SU-DHL-6 (cell line): ENCODE measurements around the gene SLC9A9.

Experiments used
- H2AFZ ChIP-seq: fragments of 200-600 bp; sonication (generic); 2 replicates; pipeline ENCODE4 v1.6.1; 2014; ENCODE audit warnings: low read depth, mild to moderate bottlenecking, moderate library complexity, mixed read lengths, antibody characterized with exemption, low read length; ENCODE audit not compliant: severe bottlenecking
- H3F3A ChIP-seq: fragments of 200-600 bp; shearing (Covaris generic); 2 replicates; pipeline ENCODE4 v1.6.0; 2016; ENCODE audit warnings: antibody characterized with exemption, mild to moderate bottlenecking; ENCODE audit not compliant: insufficient read depth
- H3K27ac ChIP-seq: fragments of 200-600 bp; sonication (generic); 2 replicates; pipeline ENCODE4 v1.5.1; 2016; ENCODE audit warnings: low read depth, mild to moderate bottlenecking, low read length, moderate library complexity, mixed read lengths
- H3K27me3 ChIP-seq: fragments of 200-600 bp; sonication (generic), shearing (Covaris generic); 2 replicates; pipeline ENCODE4 v1.6.0; 2014; ENCODE audit warnings: mild to moderate bottlenecking, low read length
- H3K36me3 ChIP-seq: fragments of 200-600 bp; sonication (generic); 2 replicates; pipeline ENCODE4 v1.6.1; 2014; ENCODE audit warnings: mild to moderate bottlenecking, low read length, mixed read lengths
- H3K4me2 ChIP-seq: fragments of 300-600, 200-600 bp; shearing (Covaris generic), sonication (generic); 2 replicates; pipeline ENCODE4 v1.6.0; 2014; ENCODE audit warnings: low read length, low read depth, mild to moderate bottlenecking; ENCODE audit not compliant: poor library complexity, severe bottlenecking
- H3K4me3 ChIP-seq: fragments of 200-600 bp; sonication (generic); 2 replicates; pipeline ENCODE4 v1.5.1; 2014; ENCODE audit warnings: antibody characterized with exemption, low read length, mild to moderate bottlenecking, mixed read lengths; ENCODE audit not compliant: insufficient read depth, poor library complexity, severe bottlenecking
- H3K79me2 ChIP-seq: fragments of 200-600 bp; sonication (generic); 2 replicates; pipeline ENCODE4 v1.6.1; 2014; ENCODE audit warnings: mild to moderate bottlenecking, low read length, moderate library complexity; ENCODE audit not compliant: insufficient read depth
- H3K9ac ChIP-seq: fragments of 200-600 bp; sonication (generic); 2 replicates; pipeline ENCODE4 v1.7.0; 2014; ENCODE audit warnings: mild to moderate bottlenecking, low read length
- H3K9me2 ChIP-seq: fragments of 200-600 bp; sonication (generic); replicated peaks from 2 replicates; pipeline ENCODE4 v1.6.1; 2014; ENCODE audit warnings: low read length; ENCODE audit not compliant: insufficient read depth
- H3K9me3 ChIP-seq: fragments of 200-600 bp; sonication (generic); 2 replicates; pipeline ENCODE4 v1.6.1; 2014; ENCODE audit warnings: low read length, mixed read lengths; ENCODE audit not compliant: insufficient read depth
- H4K20me1 ChIP-seq: fragments of 200-600 bp; sonication (generic); 2 replicates; pipeline ENCODE4 v1.6.1; 2014; ENCODE audit warnings: low read depth, mild to moderate bottlenecking, antibody characterized with exemption, low read length, moderate library complexity, mixed read lengths
- CTCF ChIP-seq: fragments of 200-600 bp; sonication (generic); IDR thresholded peaks from one replicate; pipeline ENCODE4 v1.5.1; 2017; ENCODE audit warnings: antibody characterized with exemption, mild to moderate bottlenecking, low read length, moderate library complexity; ENCODE audit not compliant: insufficient read depth, poor library complexity, severe bottlenecking
- EZH2phosphoT487 ChIP-seq: fragments of 200-600 bp; sonication (generic), shearing (Covaris generic); conservative IDR thresholded peaks from 2 replicates; pipeline ENCODE4 v1.6.1; 2018; ENCODE audit warnings: mild to moderate bottlenecking, antibody characterized with exemption, low read length, moderate library complexity, mixed read lengths

Gene SLC9A9

DNA sequence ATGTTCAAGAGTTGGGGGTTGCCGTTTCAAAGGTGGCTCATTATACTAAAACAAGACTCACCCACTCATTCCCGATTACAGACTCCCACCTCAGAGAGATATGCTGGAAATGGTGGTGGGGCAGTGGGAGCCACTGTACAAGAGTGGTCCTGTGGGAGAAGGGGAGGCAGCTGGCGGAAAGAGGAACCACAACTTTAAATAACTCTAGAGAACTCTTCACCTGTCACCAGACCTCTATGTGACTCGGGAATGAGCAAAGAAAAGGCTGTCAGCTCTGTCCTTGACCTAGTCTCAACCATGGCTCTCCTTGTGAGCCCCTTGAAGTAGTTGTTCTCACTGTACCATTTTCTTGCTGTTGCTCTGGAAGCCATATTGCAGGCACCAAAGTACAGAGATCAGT is 434.9 kb downstream of the SLC9A9 start:
- Histone ChIP-seq H3K36me3 (no peaks in the 10 kb centered on the region), H3K9ac (no peak overlapping the region), H3K79me2 (no peaks in the 10 kb centered on the region), H3K9me2 (no peaks in the 10 kb centered on the region), H3K4me2 (no peak overlapping the region), H3K27ac (no peak overlapping the region), H3K4me3 (no peak overlapping the region), H3K9me3 (no peaks in the 10 kb centered on the region), H3K27me3 (no peaks in the 10 kb centered on the region), H3F3A (no peaks in the 10 kb centered on the region), H4K20me1 (no peaks in the 10 kb centered on the region), H2AFZ (no peak overlapping the region)
- no peak for TF ChIP-seq EZH2phosphoT487
- no peak for TF ChIP-seq CTCF

- H4K20me1 ChIP-seq: no peaks in the 10 kb centered on the region
- TF ChIP-seq CTCF: no peak
- no peak for TF ChIP-seq EZH2phosphoT487
- no peak overlapping the region for H2AFZ ChIP-seq
- H3K79me2 ChIP-seq: no peaks in the 10 kb centered on the region
- H3K36me3 ChIP-seq: no peaks in the 10 kb centered on the region
- H3K4me3 ChIP-seq: no peak overlapping the region
- no peak overlapping the region for H3K9ac ChIP-seq
- no peaks in the 10 kb centered on the region for H3F3A ChIP-seq
- H3K9me3 ChIP-seq: no peaks in the 10 kb centered on the region
- no peaks in the 10 kb centered on the region for H3K27me3 ChIP-seq
- H3K9me2 ChIP-seq: no peaks in the 10 kb centered on the region
- no peak overlapping the region for H3K27ac ChIP-seq
- H3K4me2 ChIP-seq: no peak overlapping the region
Observed at GRCh38 chr3:143412084-143412483, 436.2 kb downstream of the SLC9A9 start.

- Histone ChIP-seq H3F3A (no peaks in the 10 kb centered on the region), H3K27me3 (no peaks in the 10 kb centered on the region), H3K36me3 (no peaks in the 10 kb centered on the region), H3K9me2 (no peaks in the 10 kb centered on the region), H3K9ac (no peak overlapping the region), H3K9me3 (no peaks in the 10 kb centered on the region), H4K20me1 (no peaks in the 10 kb centered on the region), H2AFZ (no peak overlapping the region), H3K4me2 (no peak overlapping the region), H3K27ac (no peak overlapping the region), H3K4me3 (no peak overlapping the region), H3K79me2 (no peaks in the 10 kb centered on the region)
- TF ChIP-seq EZH2phosphoT487 (no peak), CTCF (no peak)
Observed at GRCh38 chr3:143410259-143410658, 438.0 kb downstream of the SLC9A9 start.
